ENCODE measurements around the gene PEX11G. TPM values are rescaled to one million over a fixed set of nuclear protein-coding genes. Genes with fewer than 3 reads are reported as not detected.

Gene PEX11G
- total and polyA plus RNA-seq, 8 donors, result 1.5 to 6.8 (median 2.5) TPM

GRCh38 chr19:7521551-7522071 is 32.8 kb upstream of the PEX11G start:
- no peaks in the 10 kb centered on the region for H3K27me3 ChIP-seq
- FAIRE-seq (no peak), DNase-seq (no peak), ATAC-seq (no peak)
- no peaks in the 10 kb centered on the region for H3K9me3 ChIP-seq
- WGBS, 2 donors, result 53% methylated on average over 10 of the region's 10 CpGs
- peaks cover 4 to 13% (median 12%) of the 10 kb centered on the region in 3 donors for H3K4me1 ChIP-seq
- H3K27ac ChIP-seq, result peak overlapping the region in 1 of 4 donors; percentile 17
- no peak for TF ChIP-seq CTCF (IDR thresholded peaks at IDR 0.05)
- peak overlapping the region in 1 of 4 donors; percentile 94 for H3K4me3 ChIP-seq
- H3K36me3 ChIP-seq, result no peaks in the 10 kb centered on the region
- intact Hi-C loops (cut with DNase I), result no loop called here

GRCh38 chr19:7520131-7521051 is 31.6 kb upstream of the PEX11G start:
- intact Hi-C loops (cut with DNase I), result no loop called here

GRCh38 chr19:7519361-7520130 is 30.7 kb upstream of the PEX11G start:
- DNase-seq (peak in 1 of 6 donors; percentile 36), FAIRE-seq (no peak), ATAC-seq (no peak)
- intact Hi-C loops (cut with DNase I), result no loop called here
- 96% methylated on average over 65 to 74 of the region's 74 CpGs for WGBS, 2 donors
- Histone ChIP-seq H3K27ac (no peak overlapping the region), H3K4me3 (no peak overlapping the region), H3K4me1 (peaks cover 4 to 16% (median 12%) of the 10 kb centered on the region in 3 donors), H3K27me3 (no peaks in the 10 kb centered on the region), H3K36me3 (no peaks in the 10 kb centered on the region), H3K9me3 (no peaks in the 10 kb centered on the region)
- TF ChIP-seq CTCF (IDR thresholded peaks at IDR 0.05), result no peak

More at GRCh38 chr19:7520131-7521051, 31.6 kb upstream of the PEX11G start:
- Histone ChIP-seq H3K36me3 (no peaks in the 10 kb centered on the region), H3K9me3 (no peaks in the 10 kb centered on the region), H3K4me3 (no peak overlapping the region), H3K27me3 (no peaks in the 10 kb centered on the region), H3K27ac (no peak overlapping the region), H3K4me1 (peaks cover 4 to 16% (median 12%) of the 10 kb centered on the region in 3 donors)
- 79 to 82% methylated on average over 44 to 51 of the region's 51 CpGs for WGBS, 2 donors
- FAIRE-seq (no peak), DNase-seq (peak in 1 of 6 donors; percentile 46), ATAC-seq (no peak)
- TF ChIP-seq CTCF (IDR thresholded peaks at IDR 0.05), result no peak

GRCh38 chr19:7516878-7517277 is 28.0 kb upstream of the PEX11G start:
- Histone ChIP-seq H3K27me3 (no peaks in the 10 kb centered on the region), H3K27ac (peak overlapping the region in 2 of 4 donors; percentile 38 to 44), H3K9me3 (no peaks in the 10 kb centered on the region), H3K36me3 (no peaks in the 10 kb centered on the region), H3K4me3 (peak overlapping the region; percentile 48 to 68 (median 54)), H3K4me1 (peaks cover 0 to 5% (median 1%) of the 10 kb centered on the region in 3 donors)
- intact Hi-C loops (cut with DNase I), result no loop called here
- WGBS, 2 donors, result 33 to 46% methylated on average over 4 of the region's 4 CpGs
- TF ChIP-seq CTCF (IDR thresholded peaks at IDR 0.05), result no peak
- DNase-seq, result no peak
- ATAC-seq, result no peak
- FAIRE-seq, result no peak

All from pancreas (tissue), 10 donors.